ENCODE results near the gene RTN4R.

Gene RTN4R

GRCh38 chr22:20226760-20227350 is 41.3 kb downstream of the RTN4R start:
- no peak for DNase-seq

GRCh38 chr22:20226077-20226716 is 41.9 kb downstream of the RTN4R start:
- no peak for DNase-seq

GRCh38 chr22:20225693-20225966 is 42.5 kb downstream of the RTN4R start:
- no peak for DNase-seq

GRCh38 chr22:20224917-20225692 is 43.0 kb downstream of the RTN4R start:
- no peak for DNase-seq

- no peak for DNase-seq
These were observed 43.9 kb downstream of the RTN4R start for GRCh38 chr22:20224256-20224626.

GRCh38 chr22:20223421-20224255 is 44.5 kb downstream of the RTN4R start:
- no peak for DNase-seq

- DNase-seq = no peak
These were observed 45.2 kb downstream of the RTN4R start for GRCh38 chr22:20222764-20223420.

- DNase-seq = no peak
These were observed 46.4 kb downstream of the RTN4R start for GRCh38 chr22:20221421-20222340.

- DNase-seq = no peak
These were observed 47.5 kb downstream of the RTN4R start for GRCh38 chr22:20220629-20221026.

- no peak for DNase-seq
These were observed 48.2 kb downstream of the RTN4R start for GRCh38 chr22:20219667-20220628.

- no peak for DNase-seq
These were observed 49.1 kb downstream of the RTN4R start for GRCh38 chr22:20218987-20219386.

- no peak for DNase-seq
These were observed 49.7 kb downstream of the RTN4R start for GRCh38 chr22:20218326-20218872.

GRCh38 chr22:20217563-20217962 is 50.6 kb downstream of the RTN4R start:
- DNase-seq = no peak

GRCh38 chr22:20216863-20217499 is 51.1 kb downstream of the RTN4R start:
- DNase-seq = no peak

GRCh38 chr22:20215742-20216141 is 52.4 kb downstream of the RTN4R start:
- DNase-seq = no peak

GRCh38 chr22:20214853-20215252 is 53.3 kb downstream of the RTN4R start:
- no peak for DNase-seq

- no peak for DNase-seq
These were observed 54.0 kb downstream of the RTN4R start for GRCh38 chr22:20213833-20214708.

GRCh38 chr22:20212754-20213699 is 55.1 kb downstream of the RTN4R start:
- no peak for DNase-seq
